Astrocyte (in vitro differentiated cells and primary cell): Measurements from ENCODE around the gene UQCR11. TPM values are rescaled to one million over a fixed set of nuclear protein-coding genes. Genes with fewer than 3 reads are reported as not detected.

Experiments
- DNase-seq: peaks from one replicate; pipeline ENCODE4 v3.0.0-alpha.2; 2010; ENCODE audit warnings: low read depth
- FAIRE-seq: peaks from 2 replicates; lab custom pipeline; 2011; peaks lifted over from hg19 to GRCh38; lab: Jason Lieb, UNC
- H2AFZ ChIP-seq: 2 replicates; pipeline ENCODE4 v1.6.0; 2012; ENCODE audit warnings: low read depth, low read length, inconsistent platforms
- H3K27ac ChIP-seq: 2 replicates; pipeline ENCODE4 v1.5.1; 2011; ENCODE audit warnings: low read depth, low read length, inconsistent platforms
- H3K27me3 ChIP-seq: 2 replicates; pipeline ENCODE4 v1.6.0; 2011; ENCODE audit warnings: low read length, inconsistent platforms; ENCODE audit not compliant: insufficient read depth
- H3K36me3 ChIP-seq: 2 replicates; pipeline ENCODE4 v1.5.1; 2011; ENCODE audit warnings: low read length, inconsistent platforms; ENCODE audit not compliant: insufficient read depth
- H3K4me1 ChIP-seq: 2 replicates; pipeline ENCODE4 v1.5.1; 2011; ENCODE audit warnings: low read length, inconsistent platforms; ENCODE audit not compliant: insufficient read depth
- H3K4me2 ChIP-seq: 2 replicates; pipeline ENCODE4 v1.6.0; 2012; ENCODE audit warnings: low read length, inconsistent platforms
- H3K4me3 ChIP-seq: 2 replicates; pipeline ENCODE4 v1.5.1; 2011; ENCODE audit warnings: low read depth, mild to moderate bottlenecking, low read length, inconsistent platforms; ENCODE audit not compliant: insufficient read depth
- H3K79me2 ChIP-seq: 2 replicates; pipeline ENCODE4 v1.6.0; 2012; ENCODE audit warnings: mild to moderate bottlenecking, low read length, inconsistent platforms; ENCODE audit not compliant: insufficient read depth
- H3K9ac ChIP-seq: 2 replicates; pipeline ENCODE4 v1.6.0; 2012; ENCODE audit warnings: mild to moderate bottlenecking, low read length, inconsistent platforms
- H3K9me3 ChIP-seq: 2 replicates; pipeline ENCODE4 v1.5.1; 2012; ENCODE audit warnings: low read depth, mild to moderate bottlenecking, low read length, inconsistent platforms; ENCODE audit not compliant: insufficient read depth
- H4K20me1 ChIP-seq: 2 replicates; pipeline ENCODE4 v1.6.0; 2012; ENCODE audit warnings: low read length, inconsistent platforms; ENCODE audit not compliant: insufficient read depth
- H3K27ac Mint-ChIP-seq: one replicate; pipeline ENCODE4 v1.8.0; 2021; ENCODE audit warnings: mild to moderate bottlenecking, mixed read lengths; ENCODE audit not compliant: unreplicated experiment
- H3K27me3 Mint-ChIP-seq: one replicate; pipeline ENCODE4 v1.8.0; 2021; ENCODE audit warnings: low read depth, mixed read lengths; ENCODE audit not compliant: unreplicated experiment
- H3K36me3 Mint-ChIP-seq: one replicate; pipeline ENCODE4 v1.8.0; 2021; ENCODE audit warnings: low read depth, mixed read lengths; ENCODE audit not compliant: unreplicated experiment
- H3K4me1 Mint-ChIP-seq: one replicate; pipeline ENCODE4 v1.8.0; 2021; ENCODE audit warnings: low read depth, mixed read lengths; ENCODE audit not compliant: unreplicated experiment
- H3K4me3 Mint-ChIP-seq: one replicate; pipeline ENCODE4 v1.8.0; 2021; ENCODE audit warnings: mild to moderate bottlenecking, moderate library complexity, mixed read lengths; ENCODE audit not compliant: unreplicated experiment
- H3K9me3 Mint-ChIP-seq: one replicate; pipeline ENCODE4 v1.8.0; 2021; ENCODE audit warnings: mild to moderate bottlenecking, mixed read lengths; ENCODE audit not compliant: unreplicated experiment
- CTCF ChIP-seq: IDR thresholded peaks from 2 replicates; pipeline ENCODE4 v1.5.1; 2011; ENCODE audit warnings: low read depth, mild to moderate bottlenecking, inconsistent platforms, low read length, moderate library complexity; ENCODE audit not compliant: insufficient read depth
- EZH2 ChIP-seq: IDR thresholded peaks from 2 replicates; pipeline ENCODE4 v1.6.1; 2012; ENCODE audit warnings: mild to moderate bottlenecking, low read length, inconsistent platforms; ENCODE audit not compliant: insufficient read depth
- total RNA-seq: library from RNA; stranded (reverse); gene quantifications from 2 replicates; pipeline ENCODE4 v1.2.1, GENCODE V29; 2021

UQCR11 gene
- total RNA-seq, 1 donor from 2014 or later, result 255 TPM

- FAIRE-seq (no peak), DNase-seq (no peak)
- H3K36me3 ChIP-seq, result peaks cover 8% of the 10 kb centered on the region
- H2AFZ ChIP-seq, result no peak overlapping the region
- H3K27ac ChIP-seq, result no peak overlapping the region
- no peak overlapping the region for H3K9ac ChIP-seq
- H4K20me1 ChIP-seq, result peaks cover 85% of the 10 kb centered on the region
- H3K27me3 Mint-ChIP-seq, result no peaks in the 10 kb centered on the region
- H3K4me2 ChIP-seq, result no peak overlapping the region
- H3K79me2 ChIP-seq, result peaks cover 82% of the 10 kb centered on the region
- H3K4me3 ChIP-seq, result no peak overlapping the region
- H3K4me1 Mint-ChIP-seq, result peaks cover 3% of the 10 kb centered on the region
- no peaks in the 10 kb centered on the region for H3K4me1 ChIP-seq
- no peaks in the 10 kb centered on the region for H3K9me3 Mint-ChIP-seq
- no peak overlapping the region for H3K27ac Mint-ChIP-seq
- peaks cover 9% of the 10 kb centered on the region for H3K36me3 Mint-ChIP-seq
- no peak for TF ChIP-seq CTCF
- TF ChIP-seq EZH2, result no peak
- H3K9me3 ChIP-seq, result no peaks in the 10 kb centered on the region
- H3K27me3 ChIP-seq, result no peaks in the 10 kb centered on the region
- no peak overlapping the region for H3K4me3 Mint-ChIP-seq
Observed at GRCh38 chr19:1646659-1647453, 41.6 kb upstream of the UQCR11 start.

- Histone ChIP-seq H3K79me2 (peaks cover 78% of the 10 kb centered on the region), H3K4me2 (no peak overlapping the region), H3K4me3 (no peak overlapping the region), H3K27me3 (no peaks in the 10 kb centered on the region), H3K4me1 (no peaks in the 10 kb centered on the region), H3K36me3 (peaks cover 8% of the 10 kb centered on the region), H3K9ac (no peak overlapping the region), H4K20me1 (peaks cover 85% of the 10 kb centered on the region), H2AFZ (no peak overlapping the region), H3K9me3 (no peaks in the 10 kb centered on the region), H3K27ac (no peak overlapping the region)
- FAIRE-seq (no peak), DNase-seq (no peak)
- TF ChIP-seq EZH2 (no peak), CTCF (no peak)
- Mint-ChIP-seq H3K4me1 (peaks cover 3% of the 10 kb centered on the region), H3K4me3 (no peak overlapping the region), H3K9me3 (no peaks in the 10 kb centered on the region), H3K36me3 (peaks cover 9% of the 10 kb centered on the region), H3K27me3 (no peaks in the 10 kb centered on the region), H3K27ac (no peak overlapping the region)
Observed at GRCh38 chr19:1646149-1646548, 40.9 kb upstream of the UQCR11 start.

GRCh38 chr19:1645299-1645698 lies 40.0 kb upstream of the UQCR11 start:
- Histone ChIP-seq H3K27me3 (no peaks in the 10 kb centered on the region), H4K20me1 (peaks cover 77% of the 10 kb centered on the region), H3K9me3 (no peaks in the 10 kb centered on the region), H3K79me2 (peaks cover 74% of the 10 kb centered on the region), H3K4me1 (no peaks in the 10 kb centered on the region), H3K4me2 (no peak overlapping the region), H2AFZ (no peak overlapping the region), H3K9ac (no peak overlapping the region), H3K36me3 (peaks cover 8% of the 10 kb centered on the region), H3K4me3 (no peak overlapping the region), H3K27ac (no peak overlapping the region)
- Mint-ChIP-seq H3K27ac (peak overlapping the region; percentile 78), H3K9me3 (no peaks in the 10 kb centered on the region), H3K4me1 (peaks cover 3% of the 10 kb centered on the region), H3K4me3 (no peak overlapping the region), H3K36me3 (peaks cover 9% of the 10 kb centered on the region), H3K27me3 (no peaks in the 10 kb centered on the region)
- FAIRE-seq (no peak), DNase-seq (no peak)
- TF ChIP-seq CTCF, result no peak
- no peak for TF ChIP-seq EZH2
